Measurements from ENCODE around the gene ZFP90.

DNA sequence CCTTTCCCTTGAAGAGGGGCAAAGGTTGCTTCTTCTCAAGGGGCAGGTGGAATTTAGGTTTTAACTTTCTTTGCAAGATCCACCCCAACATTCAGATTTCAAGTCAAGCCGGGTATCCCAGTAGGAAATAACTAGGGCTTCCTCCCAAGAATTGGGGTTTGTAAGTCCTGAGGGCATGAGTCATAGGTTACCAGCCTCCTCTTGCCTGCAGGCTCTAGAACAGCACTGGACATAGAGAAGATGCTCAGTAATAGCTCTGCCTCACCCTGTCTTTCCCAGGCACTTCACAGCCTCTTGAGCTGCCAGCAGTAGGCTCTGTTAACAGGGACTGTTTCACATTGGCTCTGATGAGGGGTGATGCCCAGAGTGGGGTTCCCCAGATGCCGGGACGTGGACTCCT, 35.8 kb upstream of the ZFP90 start:
- TF ChIP-seq POLR2A (IDR thresholded peaks at IDR 0.05): no peak
- TF ChIP-seq, protein P1, sequence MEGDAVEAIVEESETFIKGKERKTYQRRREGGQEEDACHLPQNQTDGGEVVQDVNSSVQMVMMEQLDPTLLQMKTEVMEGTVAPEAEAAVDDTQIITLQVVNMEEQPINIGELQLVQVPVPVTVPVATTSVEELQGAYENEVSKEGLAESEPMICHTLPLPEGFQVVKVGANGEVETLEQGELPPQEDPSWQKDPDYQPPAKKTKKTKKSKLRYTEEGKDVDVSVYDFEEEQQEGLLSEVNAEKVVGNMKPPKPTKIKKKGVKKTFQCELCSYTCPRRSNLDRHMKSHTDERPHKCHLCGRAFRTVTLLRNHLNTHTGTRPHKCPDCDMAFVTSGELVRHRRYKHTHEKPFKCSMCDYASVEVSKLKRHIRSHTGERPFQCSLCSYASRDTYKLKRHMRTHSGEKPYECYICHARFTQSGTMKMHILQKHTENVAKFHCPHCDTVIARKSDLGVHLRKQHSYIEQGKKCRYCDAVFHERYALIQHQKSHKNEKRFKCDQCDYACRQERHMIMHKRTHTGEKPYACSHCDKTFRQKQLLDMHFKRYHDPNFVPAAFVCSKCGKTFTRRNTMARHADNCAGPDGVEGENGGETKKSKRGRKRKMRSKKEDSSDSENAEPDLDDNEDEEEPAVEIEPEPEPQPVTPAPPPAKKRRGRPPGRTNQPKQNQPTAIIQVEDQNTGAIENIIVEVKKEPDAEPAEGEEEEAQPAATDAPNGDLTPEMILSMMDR (IDR thresholded peaks at IDR 0.05): no peak
